Liver (tissue), 9 donors: ENCODE results near the gene NXPE3. TPM values are rescaled to one million over a fixed set of nuclear protein-coding genes. Genes with fewer than 3 reads are reported as not detected.
"Not testable (repeated sequence)": the region's sequence is repeated elsewhere in the genome, so short reads cannot be mapped to it uniquely, and the experiment has no call there.

Experiments
- DNase-seq: peaks from one replicate; pipeline ENCODE4 v3.0.0-alpha.2; 2017; ENCODE audit warnings: low spot score
- H3K27ac ChIP-seq, 2 donors: one replicate each; pipeline ENCODE4 v1.7.0; 2013; ENCODE audit warnings: inconsistent platforms in 2 of 2, low read length in 2 of 2, control low read depth in 1 of 2, low read depth in 1 of 2, mild to moderate bottlenecking in 1 of 2
- H3K27me3 ChIP-seq, 4 donors: one replicate each; pipeline versions ENCODE4 v1.6.1 to v1.7.0; 2013; ENCODE audit warnings: low read length in 3 of 4, inconsistent platforms in 1 of 4, mild to moderate bottlenecking in 1 of 4, moderate library complexity in 1 of 4; ENCODE audit not compliant: control insufficient read depth in 4 of 4, insufficient read depth in 4 of 4
- H3K36me3 ChIP-seq, 4 donors: one replicate each; pipeline versions ENCODE4 v1.6.1 to v1.7.0; 2013; ENCODE audit warnings: low read length in 3 of 4, mild to moderate bottlenecking in 3 of 4, low read depth in 1 of 4, moderate library complexity in 1 of 4; ENCODE audit not compliant: control insufficient read depth in 4 of 4, insufficient read depth in 3 of 4
- H3K4me1 ChIP-seq, 4 donors: one replicate each; pipeline versions ENCODE4 v1.6.1 to v1.7.0; 2013; ENCODE audit warnings: low read length in 3 of 4, mild to moderate bottlenecking in 3 of 4, moderate library complexity in 1 of 4; ENCODE audit not compliant: control insufficient read depth in 4 of 4, insufficient read depth in 4 of 4
- H3K4me3 ChIP-seq, 3 donors: one replicate each; pipeline versions ENCODE4 v1.6.1 to v1.7.0; 2013; ENCODE audit warnings: low read length in 3 of 3, control low read depth in 1 of 3, low read depth in 1 of 3, mild to moderate bottlenecking in 1 of 3
- H3K9ac ChIP-seq, 2 donors: one replicate each; pipeline ENCODE4 v1.7.0; 2013; ENCODE audit warnings: low read length in 2 of 2, mild to moderate bottlenecking in 2 of 2, moderate library complexity in 2 of 2, control low read depth in 1 of 2, low read depth in 1 of 2
- H3K9me3 ChIP-seq, 4 donors: one replicate each; pipeline versions ENCODE4 v1.6.1 to v1.7.0; 2013; ENCODE audit warnings: low read length in 3 of 4; ENCODE audit not compliant: control insufficient read depth in 4 of 4
- CTCF ChIP-seq: fragments of 150-350 bp; IDR thresholded peaks from 2 replicates; pipeline ENCODE4 v1.5.1; 2017; ENCODE audit warnings: improper control_type of control experiment, low read depth, low read length; ENCODE audit not compliant: missing input control
- FOXA1 ChIP-seq: IDR thresholded peaks from 2 replicates; pipeline ENCODE4 v1.6.1; 2016; ENCODE audit warnings: antibody characterized with exemption
- FOXA2 ChIP-seq: IDR thresholded peaks from 2 replicates; pipeline ENCODE4 v1.6.1; 2016; ENCODE audit warnings: antibody characterized with exemption
- HNF4A ChIP-seq, 2 donors: conservative IDR thresholded peaks; 2 replicates each; pipeline ENCODE4 v1.6.1; 2016; ENCODE audit warnings: antibody characterized with exemption in 2 of 2, mild to moderate bottlenecking in 2 of 2
- HNF4G ChIP-seq: IDR thresholded peaks from 2 replicates; pipeline ENCODE4 v1.6.1; 2016; ENCODE audit warnings: antibody characterized with exemption
- NR2F2 ChIP-seq: IDR thresholded peaks from 2 replicates; pipeline ENCODE4 v1.6.1; 2016; ENCODE audit warnings: antibody characterized with exemption
- RAD21 ChIP-seq, 2 donors: IDR thresholded peaks; 2 replicates each; pipeline ENCODE4 v1.6.1; 2016; ENCODE audit warnings: antibody characterized with exemption in 2 of 2, mild to moderate bottlenecking in 2 of 2
- REST ChIP-seq: IDR thresholded peaks from 2 replicates; pipeline ENCODE4 v1.6.1; 2016; ENCODE audit warnings: antibody characterized with exemption, mild to moderate bottlenecking
- SP1 ChIP-seq: IDR thresholded peaks from 2 replicates; pipeline ENCODE4 v1.6.1; 2018; ENCODE audit warnings: antibody characterized with exemption, mild to moderate bottlenecking
- TAF1 ChIP-seq: conservative IDR thresholded peaks from 2 replicates; pipeline ENCODE4 v1.6.1; 2016; ENCODE audit warnings: antibody characterized with exemption, mild to moderate bottlenecking
- ZBTB33 ChIP-seq: IDR thresholded peaks from 2 replicates; pipeline ENCODE4 v1.6.1; 2016; ENCODE audit warnings: antibody characterized with exemption
- WGBS: extraction: QIAGEN DNeasy Blood & Tissue Kit; methylation state at CpG from one replicate; pipeline ENCODE4 v1.1.7; 2013; 5-methylcytosine and 5-hydroxymethylcytosine counted together
- polyA plus RNA-seq, 2 donors: library from polyadenylated mRNA; stranded (reverse) in 1 of 2; unstranded in 1 of 2; fragments of 200-250 nt in 1 of 2; fragments of >200 nt in 1 of 2; fragmentation: Nextera tagmentation in 1 of 2; extraction: Ambion mirVana in 1 of 2; gene quantifications; one replicate each; pipeline versions ENCODE4 v1.2.1 to v1.2.3, GENCODE V29; 2013 to 2015
- total RNA-seq, 2 donors: library from RNA; depleted of rRNA; stranded (reverse); fragments of >200 nt; gene quantifications; one replicate each; pipeline ENCODE4 v1.2.3, GENCODE V29; 2014
- TF ChIP-seq, protein P1 (sequence below): IDR thresholded peaks from 2 replicates; pipeline ENCODE4 v1.6.1; 2016; ENCODE audit warnings: antibody characterized with exemption
- TF ChIP-seq, protein P2 (sequence below): IDR thresholded peaks from 2 replicates; pipeline ENCODE4 v1.6.1; 2016; ENCODE audit warnings: antibody characterized with exemption
- donor health status: healthy.
- donor health status: healthy.
- donor health status: healthy.
- donor health status: healthy.
- donor health status: healthy.

The NXPE3 gene
- total and polyA plus RNA-seq, 4 donors, result 1.1 to 2.7 (median 1.7) TPM

- no peak for DNase-seq
- peaks cover 0 to 11% (median 4%) of the 10 kb centered on the region in 4 donors for H3K36me3 ChIP-seq
- TF ChIP-seq SP1 (no peak), HNF4A (conservative IDR thresholded peaks at IDR 0.05) (no peak), REST (no peak), TAF1 (no peak), ZBTB33 (no peak), HNF4G (no peak), RAD21 (IDR thresholded peaks at IDR 0.05) (no peak), NR2F2 (no peak), CTCF (no peak), FOXA2 (no peak), FOXA1 (no peak)
- TF ChIP-seq, protein P1, sequence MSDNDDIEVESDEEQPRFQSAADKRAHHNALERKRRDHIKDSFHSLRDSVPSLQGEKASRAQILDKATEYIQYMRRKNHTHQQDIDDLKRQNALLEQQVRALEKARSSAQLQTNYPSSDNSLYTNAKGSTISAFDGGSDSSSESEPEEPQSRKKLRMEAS, result no peak
- TF ChIP-seq, protein P2, sequence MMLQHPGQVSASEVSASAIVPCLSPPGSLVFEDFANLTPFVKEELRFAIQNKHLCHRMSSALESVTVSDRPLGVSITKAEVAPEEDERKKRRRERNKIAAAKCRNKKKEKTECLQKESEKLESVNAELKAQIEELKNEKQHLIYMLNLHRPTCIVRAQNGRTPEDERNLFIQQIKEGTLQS, result no peak
- H3K27ac ChIP-seq, result no peak overlapping the region
- no peak overlapping the region for H3K4me3 ChIP-seq
- 88% methylated on average over 3 of the region's 3 CpGs for WGBS
- H3K27me3 ChIP-seq, result no peaks in the 10 kb centered on the region
- no peaks in the 10 kb centered on the region for H3K9me3 ChIP-seq
- no peaks in the 10 kb centered on the region for H3K4me1 ChIP-seq
- H3K9ac ChIP-seq, result no peak overlapping the region
These were observed 16.9 kb upstream of the NXPE3 start for GRCh38 chr3:101762041-101762646.

- DNase-seq, H3K4me1 ChIP-seq, H3K27me3 ChIP-seq, H3K4me3 ChIP-seq, H3K27ac ChIP-seq, H3K36me3 ChIP-seq, H3K9ac ChIP-seq, H3K9me3 ChIP-seq: not testable (repeated sequence)
- 90% methylated on average over 6 of the region's 6 CpGs for WGBS
These were observed 1.2 kb upstream of the NXPE3 start for GRCh38 chr3:101777745-101778281.
